SK-N-SH (cell line): ENCODE data around the gene GPNMB. TPM values are rescaled to one million over a fixed set of nuclear protein-coding genes. Genes with fewer than 3 reads are reported as not detected.

Source experiments
- CTCF ChIA-PET: fragments of 300-600, 350-600 bp; formaldehyde crosslinking; extraction: SDS; loops from one replicate; lab custom pipeline; 2021; lab: Yijun Ruan, JAX
- POLR2A ChIA-PET: fragments of 350-600 bp; sonication (Branson Sonifier 250); formaldehyde crosslinking; extraction: SDS; loops from one replicate; lab custom pipeline; 2020; ENCODE audit warnings: antibody characterized with exemption, inconsistent platforms; lab: Yijun Ruan, JAX
- DNase-seq: peaks from one replicate; pipeline ENCODE4 v3.0.0; 2012
- H2AFZ ChIP-seq: fragments of 200-600 bp; sonication (generic); 2 replicates; pipeline ENCODE4 v1.8.1; 2016; ENCODE audit warnings: antibody characterized with exemption, mild to moderate bottlenecking, low read depth
- H3F3A ChIP-seq: fragments of 200-600 bp; sonication (generic); replicated peaks from 2 replicates; pipeline ENCODE3; 2016; ENCODE audit warnings: antibody characterized with exemption, mild to moderate bottlenecking; ENCODE audit not compliant: insufficient read depth
- H3K27ac ChIP-seq, 2 experiments: fragments of 200-500 bp in 1 of 2; fragments of 200-600 bp in 1 of 2; sonication (Bioruptor generic) in 1 of 2; sonication (generic), shearing (Covaris generic) in 1 of 2; 2 replicates each; pipeline versions ENCODE4 v1.5.1 to v1.6.1; 2014 to 2016; ENCODE audit warnings: low read depth in 2 of 2, inconsistent platforms in 1 of 2, low read length in 1 of 2, mild to moderate bottlenecking in 1 of 2, mixed read lengths in 1 of 2
- H3K27me3 ChIP-seq: fragments of 200-600 bp; sonication (generic), shearing (Covaris generic); 2 replicates; pipeline ENCODE4 v1.6.1; 2016; ENCODE audit warnings: mixed run types; ENCODE audit not compliant: insufficient read depth
- H3K36me3 ChIP-seq, 2 experiments: fragments of 200-500 bp in 1 of 2; fragments of 200-600 bp in 1 of 2; sonication (Bioruptor generic) in 1 of 2; sonication (generic) in 1 of 2; replicated peaks in 1 of 2; 2 replicates each; pipeline versions ENCODE3 to v1.5.1; 2014 to 2016; ENCODE audit warnings: low read length in 1 of 2, mild to moderate bottlenecking in 1 of 2; ENCODE audit not compliant: insufficient read depth in 2 of 2, control insufficient read depth in 1 of 2
- H3K4me1 ChIP-seq, 2 experiments: fragments of 200-500 bp in 1 of 2; fragments of 200-600 bp in 1 of 2; sonication (Bioruptor generic) in 1 of 2; sonication (generic), shearing (Covaris generic) in 1 of 2; 2 replicates each; pipeline versions ENCODE4 v1.5.1 to v1.6.1; 2014 to 2016; ENCODE audit warnings: low read depth in 1 of 2, low read length in 1 of 2, mixed run types in 1 of 2; ENCODE audit not compliant: insufficient read depth in 2 of 2, control insufficient read depth in 1 of 2
- H3K4me2 ChIP-seq: fragments of 200-600 bp; sonication (generic), shearing (Covaris generic); 2 replicates; pipeline ENCODE4 v1.6.1; 2017; ENCODE audit warnings: mixed run types
- H3K4me3 ChIP-seq, 2 experiments: fragments of 200-500 bp in 1 of 2; fragments of 200-600 bp in 1 of 2; sonication (Bioruptor generic) in 1 of 2; sonication (generic), shearing (Covaris generic) in 1 of 2; 2 replicates each; pipeline versions ENCODE4 v1.5.1 to v1.8.1; 2014 to 2016; ENCODE audit warnings: low read depth in 2 of 2, inconsistent platforms in 1 of 2, low read length in 1 of 2, mild to moderate bottlenecking in 1 of 2, mixed read lengths in 1 of 2, moderate library complexity in 1 of 2
- H3K79me2 ChIP-seq: fragments of 200-600 bp; sonication (generic); 2 replicates; pipeline ENCODE4 v1.8.1; 2017; ENCODE audit warnings: mild to moderate bottlenecking; ENCODE audit not compliant: insufficient read depth
- H3K9ac ChIP-seq: fragments of 200-600 bp; sonication (generic); 2 replicates; pipeline ENCODE4 v1.6.1; 2017; ENCODE audit warnings: mixed run types
- H3K9me2 ChIP-seq: fragments of 200-600 bp; sonication (generic); 2 replicates; pipeline ENCODE4 v1.6.1; 2017; ENCODE audit warnings: mixed run types
- H3K9me3 ChIP-seq: fragments of 200-600 bp; sonication (generic); 2 replicates; pipeline ENCODE4 v1.6.1; 2017; ENCODE audit warnings: mixed run types, mild to moderate bottlenecking, moderate library complexity
- H4K20me1 ChIP-seq: fragments of 200-600 bp; sonication (generic); 2 replicates; pipeline ENCODE4 v1.6.1; 2017; ENCODE audit warnings: mild to moderate bottlenecking, mixed run types; ENCODE audit not compliant: insufficient read depth
- CHD2 ChIP-seq: fragments of 150-350 bp; IDR thresholded peaks from 2 replicates; pipeline ENCODE4 v1.6.1; 2018; ENCODE audit warnings: low read length; ENCODE audit not compliant: partially characterized antibody
- EZH2phosphoT487 ChIP-seq: fragments of 200-600 bp; sonication (generic); IDR thresholded peaks from 2 replicates; pipeline ENCODE4 v1.6.1; 2017; ENCODE audit warnings: low read depth, mixed run types, mild to moderate bottlenecking, antibody characterized with exemption, moderate library complexity, borderline replicate concordance
- FOSL2 ChIP-seq: IDR thresholded peaks from 2 replicates; pipeline ENCODE4 v1.4.0; 2012; ENCODE audit warnings: low read depth, mild to moderate bottlenecking, moderate library complexity, borderline replicate concordance
- FOXJ3 ChIP-seq: sonication (generic); formaldehyde crosslinking; IDR thresholded peaks from 2 replicates; pipeline ENCODE4 v1.5.1; 2020; ENCODE audit warnings: mild to moderate bottlenecking, missing genetic modification reagents
- FOXM1 ChIP-seq: IDR thresholded peaks from 2 replicates; pipeline ENCODE4 v1.4.0; 2012; ENCODE audit warnings: low read depth, mild to moderate bottlenecking
- GABPA ChIP-seq: IDR thresholded peaks from 2 replicates; pipeline ENCODE4 v1.4.0; 2012; ENCODE audit warnings: low read depth, mild to moderate bottlenecking
- IRF3 ChIP-seq: fragments of 150-350 bp; IDR thresholded peaks from 2 replicates; pipeline ENCODE4 v1.6.1; 2016; ENCODE audit warnings: mild to moderate bottlenecking, low read depth, low read length
- MAX ChIP-seq: IDR thresholded peaks from 2 replicates; pipeline ENCODE4 v1.4.0; 2012; ENCODE audit warnings: low read depth
- MXI1 ChIP-seq: IDR thresholded peaks from 2 replicates; pipeline ENCODE4 v1.6.1; 2012; ENCODE audit warnings: mild to moderate bottlenecking, low read depth, low read length, improper control_type of control experiment
- NFIC ChIP-seq: IDR thresholded peaks from 2 replicates; pipeline ENCODE4 v1.4.0; 2012; ENCODE audit warnings: borderline replicate concordance
- RCOR1 ChIP-seq: fragments of 150-350 bp; IDR thresholded peaks from 2 replicates; pipeline ENCODE4 v1.6.1; 2017; ENCODE audit warnings: antibody characterized with exemption, low read length
- RXRA ChIP-seq: IDR thresholded peaks from 2 replicates; pipeline ENCODE4 v1.4.0; 2012; ENCODE audit warnings: low read depth, mild to moderate bottlenecking, borderline replicate concordance
- SIN3A ChIP-seq: IDR thresholded peaks from 2 replicates; pipeline ENCODE4 v1.6.1; 2012; ENCODE audit warnings: low read depth, mild to moderate bottlenecking, low read length, moderate library complexity, borderline replicate concordance
- SMC3 ChIP-seq: IDR thresholded peaks from 2 replicates; pipeline ENCODE4 v1.6.1; 2012; ENCODE audit warnings: low read depth, low read length, improper control_type of control experiment
- TAF1 ChIP-seq: IDR thresholded peaks from 2 replicates; pipeline ENCODE4 v1.6.1; 2012; ENCODE audit warnings: low read depth, mild to moderate bottlenecking, low read length, moderate library complexity, borderline replicate concordance
- TCF12 ChIP-seq: IDR thresholded peaks from 2 replicates; pipeline ENCODE4 v1.4.0; 2012
- USF1 ChIP-seq: IDR thresholded peaks from 2 replicates; pipeline ENCODE4 v1.4.0; 2012; ENCODE audit warnings: low read depth, borderline replicate concordance
- USF2 ChIP-seq: fragments of 150-350 bp; IDR thresholded peaks from 2 replicates; pipeline ENCODE4 v1.6.1; 2017; ENCODE audit warnings: antibody characterized with exemption, low read length, low read depth, borderline replicate concordance
- ZBTB33 ChIP-seq: IDR thresholded peaks from 2 replicates; pipeline ENCODE4 v1.4.0; 2012; ENCODE audit warnings: low read depth, borderline replicate concordance
- WGBS: methylation state at CpG from one replicate; pipeline ENCODE4 v1.1.6; 2017; ENCODE audit warnings: low lambda C conversion rate; 5-methylcytosine and 5-hydroxymethylcytosine counted together
- polyA plus RNA-seq, 3 experiments: library from polyadenylated mRNA; depleted of rRNA; stranded (reverse); fragments of >200 nt; gene quantifications; 2 replicates each; pipeline ENCODE4 v1.2.3, GENCODE V29; 2012

Gene GPNMB
- polyA plus RNA-seq, 1 of the 3 experiments (the other 2 are of a cell fraction) = 13.8 TPM

GRCh38 chr7:23230641-23231101 lies 15.9 kb upstream of the GPNMB start:
- DNase-seq = no peak

GRCh38 chr7:23232966-23233365 lies 13.6 kb upstream of the GPNMB start:
- H3K27ac ChIP-seq = no peak overlapping the region
- no peaks in the 10 kb centered on the region for H3K9me2 ChIP-seq
- no peaks in the 10 kb centered on the region for H3K9me3 ChIP-seq
- no peaks in the 10 kb centered on the region for H3K27me3 ChIP-seq
- no peak overlapping the region for H3K4me3 ChIP-seq
- H3K4me1 ChIP-seq = no peaks in the 10 kb centered on the region
- H3K79me2 ChIP-seq = no peaks in the 10 kb centered on the region
- H3K4me2 ChIP-seq = no peak overlapping the region
- H3K36me3 ChIP-seq = no peaks in the 10 kb centered on the region
- no peaks in the 10 kb centered on the region for H4K20me1 ChIP-seq
- CTCF ChIA-PET = interaction anchor here (1.0 to 1.2 kb wide), 3 partner anchors 18 to 48 kb away, joined by 4 to 5 read pairs (median 4); no protein-coding TSS in a partner anchor
- no peak overlapping the region for H3K9ac ChIP-seq
- no peaks in the 10 kb centered on the region for H3F3A ChIP-seq
- 63% methylated on average over 3 of the region's 3 CpGs for WGBS
- no peak overlapping the region for H2AFZ ChIP-seq
- POLR2A ChIA-PET = no interaction called here
- DNase-seq = no peak
- TF ChIP-seq EZH2phosphoT487 (no peak), USF2 (no peak), ZBTB33 (no peak), FOXM1 (no peak), IRF3 (no peak), FOSL2 (no peak)

More at GRCh38 chr7:23230641-23231101, 15.9 kb upstream of the GPNMB start:
- H3K4me2 ChIP-seq = no peak overlapping the region
- H3F3A ChIP-seq = no peaks in the 10 kb centered on the region
- H2AFZ ChIP-seq = peak overlapping the region; percentile 49; the same call in 1 of the 2 replicates
- H3K79me2 ChIP-seq = no peaks in the 10 kb centered on the region
- WGBS = 71% methylated on average over 6 of the region's 6 CpGs
- TF ChIP-seq RXRA (no peak), NFIC (no peak), GABPA (no peak), CHD2 (no peak), MAX (no peak), FOSL2 (no peak), RCOR1 (no peak), SMC3 (no peak), FOXM1 (no peak), FOXJ3 (no peak), TCF12 (no peak), USF1 (no peak), TAF1 (no peak), MXI1 (no peak), SIN3A (no peak)
- H3K4me1 ChIP-seq = no peaks in the 10 kb centered on the region
- no peak overlapping the region for H3K9ac ChIP-seq
- no peak overlapping the region for H3K27ac ChIP-seq
- H3K4me3 ChIP-seq = no peak overlapping the region
- CTCF ChIA-PET = interaction anchor here (1.1 to 1.4 kb wide), 2 partner anchors 42 to 46 kb away, joined by 5 to 7 read pairs; no protein-coding TSS in a partner anchor
- no peaks in the 10 kb centered on the region for H4K20me1 ChIP-seq
- no peaks in the 10 kb centered on the region for H3K27me3 ChIP-seq
- no peaks in the 10 kb centered on the region for H3K36me3 ChIP-seq
- POLR2A ChIA-PET = no interaction called here
- no peaks in the 10 kb centered on the region for H3K9me3 ChIP-seq
- no peaks in the 10 kb centered on the region for H3K9me2 ChIP-seq
